Measurements from ENCODE around the gene CBFA2T3.

DNA sequence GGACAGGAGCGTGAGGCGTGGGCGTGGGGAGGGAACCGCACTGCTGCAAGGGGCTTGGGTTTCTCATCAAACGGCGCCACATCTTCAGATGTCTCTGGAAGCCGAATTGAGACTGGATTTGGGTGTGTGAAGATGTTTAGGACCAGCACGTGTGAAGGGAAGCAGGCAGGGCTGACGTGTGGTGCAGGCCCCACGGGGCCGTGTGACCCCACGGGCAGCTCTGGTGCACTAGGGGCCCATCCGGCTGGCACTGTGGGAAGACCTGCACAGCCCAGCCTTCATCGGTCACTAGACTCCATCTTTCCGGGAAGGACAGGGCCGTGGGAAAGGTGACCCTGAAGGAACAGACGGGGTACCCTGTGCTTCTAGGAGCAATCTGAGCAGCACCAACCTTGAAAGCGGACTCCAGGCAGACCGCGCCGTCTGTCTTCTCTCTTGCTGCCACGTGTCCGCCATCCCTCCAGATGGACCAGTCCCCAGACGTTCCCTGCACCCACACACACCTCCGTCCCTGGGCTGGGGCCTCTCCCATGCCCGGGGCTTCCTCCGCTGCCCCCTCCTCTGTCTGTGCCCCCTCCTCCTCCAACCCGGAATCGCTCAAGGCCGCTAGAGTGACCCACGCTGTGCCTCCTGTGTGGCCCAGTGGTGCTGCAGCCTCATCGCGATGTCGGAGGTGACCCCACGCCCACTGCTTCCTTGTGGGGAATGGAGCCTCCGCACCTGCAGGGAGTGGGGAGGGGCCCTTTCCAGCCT, 23.4 kb upstream of the CBFA2T3 start:
- TF ChIP-seq EP300 (IDR thresholded peaks at IDR 0.05) (no peak), POLR2A (IDR thresholded peaks at IDR 0.05) (no peak)
- TF ChIP-seq, protein P1, sequence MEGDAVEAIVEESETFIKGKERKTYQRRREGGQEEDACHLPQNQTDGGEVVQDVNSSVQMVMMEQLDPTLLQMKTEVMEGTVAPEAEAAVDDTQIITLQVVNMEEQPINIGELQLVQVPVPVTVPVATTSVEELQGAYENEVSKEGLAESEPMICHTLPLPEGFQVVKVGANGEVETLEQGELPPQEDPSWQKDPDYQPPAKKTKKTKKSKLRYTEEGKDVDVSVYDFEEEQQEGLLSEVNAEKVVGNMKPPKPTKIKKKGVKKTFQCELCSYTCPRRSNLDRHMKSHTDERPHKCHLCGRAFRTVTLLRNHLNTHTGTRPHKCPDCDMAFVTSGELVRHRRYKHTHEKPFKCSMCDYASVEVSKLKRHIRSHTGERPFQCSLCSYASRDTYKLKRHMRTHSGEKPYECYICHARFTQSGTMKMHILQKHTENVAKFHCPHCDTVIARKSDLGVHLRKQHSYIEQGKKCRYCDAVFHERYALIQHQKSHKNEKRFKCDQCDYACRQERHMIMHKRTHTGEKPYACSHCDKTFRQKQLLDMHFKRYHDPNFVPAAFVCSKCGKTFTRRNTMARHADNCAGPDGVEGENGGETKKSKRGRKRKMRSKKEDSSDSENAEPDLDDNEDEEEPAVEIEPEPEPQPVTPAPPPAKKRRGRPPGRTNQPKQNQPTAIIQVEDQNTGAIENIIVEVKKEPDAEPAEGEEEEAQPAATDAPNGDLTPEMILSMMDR (IDR thresholded peaks at IDR 0.05), result no peak
